HT1080 (cell line): ENCODE results near the gene ABAT. TPM values are rescaled to one million over a fixed set of nuclear protein-coding genes. Genes with fewer than 3 reads are reported as not detected.
"Not testable (repeated sequence)": the region's sequence is repeated elsewhere in the genome, so short reads cannot be mapped to it uniquely, and the experiment has no call there.

Source experiments
- DNase-seq: peaks from one replicate; pipeline ENCODE4 v3.0.0-alpha.2; 2015; ENCODE audit warnings: low read depth
- total RNA-seq: library from RNA; depleted of rRNA; stranded (reverse); fragments of >200 nt; shearing (Covaris generic); gene quantifications from 2 replicates; pipeline ENCODE4 v1.2.3, GENCODE V29; 2014

Gene ABAT
- total RNA-seq, 1 experiment from 2014 or later, result not detected

GRCh38 chr16:8648877-8649276, 25.5 kb upstream of the ABAT start:
- no peak for DNase-seq

DNA sequence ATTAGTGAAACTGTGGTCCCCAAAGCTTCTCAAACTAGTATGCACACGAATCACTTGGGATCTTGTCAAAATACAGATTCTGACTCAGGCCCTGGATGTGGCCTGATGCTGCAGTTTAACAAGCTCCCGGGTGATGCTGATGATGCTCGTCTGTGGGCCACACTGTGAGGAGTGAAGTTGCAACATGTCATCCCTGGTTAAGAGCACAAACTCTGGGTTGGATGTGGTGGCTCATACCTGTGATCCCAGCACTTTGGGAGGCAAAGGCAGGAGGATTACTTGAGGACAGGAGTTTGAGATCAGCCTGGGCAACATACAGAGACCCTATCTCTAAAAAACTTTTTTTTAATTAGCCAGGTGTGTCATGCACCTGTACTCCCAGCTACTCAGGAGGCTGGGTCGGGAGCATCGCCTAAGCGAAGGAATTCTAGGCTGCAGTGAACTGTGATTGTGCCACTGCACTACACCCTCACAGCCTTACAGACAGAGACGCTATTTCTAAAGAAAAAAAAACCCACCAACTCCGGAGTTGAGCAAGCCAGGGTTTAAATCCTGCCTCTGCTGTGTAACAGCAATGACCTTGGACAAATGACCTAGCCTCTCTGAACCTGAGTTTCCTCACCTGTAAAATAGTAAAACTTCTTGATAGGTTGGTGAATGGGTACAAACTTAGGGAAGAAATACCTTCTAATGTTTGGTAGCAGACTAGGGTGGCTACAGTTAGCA, 24.4 kb upstream of the ABAT start:
- DNase-seq, result no peak

DNA sequence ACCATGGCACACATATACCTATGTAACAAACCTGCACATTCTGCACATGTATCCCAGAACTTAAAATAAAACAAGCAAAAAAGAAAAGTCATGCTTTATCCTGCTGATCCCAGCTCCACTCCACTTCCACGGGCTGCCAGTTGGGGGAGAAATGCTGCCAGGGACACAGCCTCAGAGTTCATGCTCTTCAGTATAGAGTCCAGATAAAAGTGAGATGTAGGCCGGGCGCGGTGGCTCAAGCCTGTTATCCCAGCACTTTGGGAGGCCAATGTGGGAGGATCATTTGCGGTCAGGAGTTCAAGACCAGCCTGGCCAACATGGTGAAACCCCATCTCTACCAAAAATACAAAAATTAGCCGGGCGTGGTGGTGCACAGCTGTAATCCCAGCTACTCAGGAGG, 22.5 kb upstream of the ABAT start:
- not testable (repeated sequence) for DNase-seq

- DNase-seq, result peak; percentile 42
Measured at GRCh38 chr16:8655184-8655717, 19.2 kb upstream of the ABAT start.

DNA sequence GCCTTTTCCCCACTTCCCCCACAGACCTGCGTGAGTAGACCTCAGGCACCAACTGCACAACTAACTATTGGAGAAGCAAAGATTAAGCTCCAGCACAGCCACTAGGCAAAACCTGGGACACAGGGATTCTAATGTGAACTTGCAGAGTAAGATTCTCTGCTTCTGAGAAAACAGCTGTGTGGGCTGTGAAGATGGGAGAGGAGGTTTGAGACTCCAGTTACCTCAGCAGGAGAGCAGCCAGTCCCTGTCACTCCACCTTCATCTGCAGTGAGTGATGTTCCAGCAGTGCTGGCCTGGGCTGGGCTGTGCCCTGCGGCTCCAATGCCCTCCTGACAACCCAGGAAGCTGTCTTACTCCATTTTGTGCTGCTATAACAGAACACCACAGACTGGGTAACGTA, 18.0 kb upstream of the ABAT start:
- no peak for DNase-seq

GRCh38 chr16:8660841-8661301, 13.5 kb upstream of the ABAT start:
- peak; percentile 59 for DNase-seq

- no peak for DNase-seq
Measured at GRCh38 chr16:8661703-8662102, 12.7 kb upstream of the ABAT start.

DNA sequence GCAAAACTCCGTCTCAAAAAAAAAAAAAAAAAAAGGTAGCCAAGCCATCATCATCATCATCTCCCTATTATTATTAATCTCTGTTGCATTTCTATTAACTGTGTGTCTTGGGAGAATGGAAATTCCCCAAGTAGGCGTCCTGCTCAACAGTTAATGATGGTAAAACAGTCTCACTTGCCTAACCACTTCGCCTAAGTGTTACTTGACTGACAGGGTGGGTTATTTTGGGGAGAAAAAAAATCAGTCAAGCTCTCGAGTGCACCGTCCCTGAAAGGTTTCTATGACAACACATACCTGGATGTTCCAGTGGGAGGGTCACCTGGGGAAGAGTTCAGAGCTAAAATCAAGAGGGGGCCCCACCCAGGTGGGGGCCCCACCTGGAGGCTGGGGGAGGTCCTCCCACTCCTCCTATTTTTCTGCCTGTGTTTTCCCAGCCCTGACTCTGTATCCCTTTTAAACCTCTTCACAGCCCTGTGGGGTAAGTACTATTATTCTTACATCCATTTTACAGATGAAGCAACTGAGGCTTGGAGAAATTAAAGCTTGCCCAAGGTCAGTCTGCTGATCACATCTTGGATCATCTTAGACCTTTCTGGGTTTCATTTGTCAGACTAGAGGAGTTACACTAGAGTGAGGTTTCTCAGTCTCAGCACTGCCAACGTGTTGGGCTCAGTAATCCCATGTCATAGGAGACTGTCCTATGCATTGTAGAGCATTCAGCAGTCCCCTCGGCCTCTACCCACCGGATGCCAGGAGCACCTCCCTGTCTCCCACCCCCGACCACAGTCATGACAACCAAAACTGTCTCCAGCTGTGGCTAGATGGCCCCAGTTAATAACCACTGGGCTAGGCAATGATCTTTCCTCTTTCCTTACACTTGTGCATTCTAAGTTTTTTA, 11.0 kb upstream of the ABAT start:
- DNase-seq, result no peak

DNA sequence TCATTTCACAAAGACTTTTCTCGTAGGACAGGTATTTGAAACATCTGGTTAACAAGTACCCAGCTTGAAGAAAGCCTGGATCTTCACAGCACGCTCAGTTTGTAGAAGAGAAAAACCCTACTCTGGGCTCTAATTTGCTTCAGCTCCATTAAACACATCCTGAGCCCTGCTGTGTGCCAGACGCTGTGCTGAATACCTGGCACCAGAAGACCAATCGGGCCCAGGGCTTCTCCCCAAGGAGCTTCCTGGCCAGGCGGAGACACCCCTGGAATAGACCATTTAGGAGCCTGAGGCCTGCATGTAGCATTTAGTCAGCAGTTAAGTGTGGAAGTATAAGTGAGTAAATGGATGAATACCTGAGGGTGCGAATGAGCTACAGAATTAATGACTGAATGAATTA, 8.9 kb upstream of the ABAT start:
- no peak for DNase-seq

- DNase-seq, result no peak
Measured at GRCh38 chr16:8667492-8667891, 6.9 kb upstream of the ABAT start.

DNA sequence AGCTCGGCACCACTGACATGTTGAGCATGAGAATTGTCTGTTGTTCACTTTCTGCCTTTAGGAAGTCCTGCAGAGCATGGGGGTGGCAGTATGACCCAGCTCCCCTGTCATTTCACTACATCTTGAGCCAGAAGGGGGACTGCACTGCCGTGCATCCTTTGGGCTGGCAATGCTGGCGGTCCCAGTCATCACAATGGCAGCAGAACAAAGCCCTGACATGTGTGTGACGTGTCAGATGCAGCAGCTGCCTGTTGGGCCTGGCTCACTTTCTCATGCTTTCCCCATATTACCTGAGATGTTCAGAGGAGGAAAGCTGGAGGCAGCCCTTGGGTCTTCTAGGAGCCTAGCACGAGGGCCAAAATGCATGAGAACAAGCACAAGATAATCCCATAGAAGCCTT, 6.3 kb upstream of the ABAT start:
- DNase-seq, result no peak

DNA sequence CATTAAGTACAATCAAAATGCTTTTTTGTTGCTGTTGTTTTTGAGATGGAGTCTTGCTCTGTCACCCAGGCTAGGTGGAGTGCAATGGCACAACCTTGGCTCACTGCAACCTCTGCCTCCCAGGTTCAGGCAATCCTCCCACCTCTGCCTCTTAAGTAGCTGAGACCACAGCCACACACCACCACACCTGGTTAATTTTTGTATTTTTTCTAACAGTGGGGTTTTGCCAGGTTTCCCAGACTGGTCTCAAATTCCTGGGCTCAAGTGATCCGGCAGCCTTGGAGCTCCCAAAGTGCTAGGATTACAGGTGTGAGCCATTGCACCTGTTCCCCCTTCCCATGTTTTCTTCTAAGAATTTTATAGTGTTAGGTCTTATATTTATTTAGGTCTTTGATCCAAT, 4.9 kb upstream of the ABAT start:
- no peak for DNase-seq

DNA sequence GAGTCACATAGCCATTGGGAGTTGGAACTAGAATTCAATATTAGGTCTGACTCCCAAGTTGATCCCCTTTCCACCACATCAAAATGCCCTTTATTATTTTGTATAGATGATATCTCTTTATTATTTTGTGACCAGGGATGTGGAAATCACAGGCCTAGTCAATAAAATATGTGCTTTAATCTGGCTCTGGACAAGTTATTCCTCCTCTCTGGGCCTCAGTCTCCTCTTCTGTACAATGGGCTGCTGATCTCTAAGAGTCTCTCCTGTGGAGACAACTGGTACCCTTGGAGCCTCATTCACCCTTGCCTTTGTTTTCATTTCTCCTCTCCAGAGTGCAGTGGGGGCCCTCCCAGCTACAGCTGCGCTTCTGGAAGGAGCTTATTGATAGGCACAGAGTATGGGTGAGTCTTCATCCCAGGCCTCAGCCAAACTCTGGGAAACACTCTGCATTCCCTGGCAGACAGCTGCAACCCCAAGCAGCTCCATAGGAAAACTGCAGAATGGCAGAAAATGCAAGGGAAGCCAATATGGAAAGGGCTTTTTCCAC, 4.3 kb upstream of the ABAT start:
- no peak for DNase-seq

DNA sequence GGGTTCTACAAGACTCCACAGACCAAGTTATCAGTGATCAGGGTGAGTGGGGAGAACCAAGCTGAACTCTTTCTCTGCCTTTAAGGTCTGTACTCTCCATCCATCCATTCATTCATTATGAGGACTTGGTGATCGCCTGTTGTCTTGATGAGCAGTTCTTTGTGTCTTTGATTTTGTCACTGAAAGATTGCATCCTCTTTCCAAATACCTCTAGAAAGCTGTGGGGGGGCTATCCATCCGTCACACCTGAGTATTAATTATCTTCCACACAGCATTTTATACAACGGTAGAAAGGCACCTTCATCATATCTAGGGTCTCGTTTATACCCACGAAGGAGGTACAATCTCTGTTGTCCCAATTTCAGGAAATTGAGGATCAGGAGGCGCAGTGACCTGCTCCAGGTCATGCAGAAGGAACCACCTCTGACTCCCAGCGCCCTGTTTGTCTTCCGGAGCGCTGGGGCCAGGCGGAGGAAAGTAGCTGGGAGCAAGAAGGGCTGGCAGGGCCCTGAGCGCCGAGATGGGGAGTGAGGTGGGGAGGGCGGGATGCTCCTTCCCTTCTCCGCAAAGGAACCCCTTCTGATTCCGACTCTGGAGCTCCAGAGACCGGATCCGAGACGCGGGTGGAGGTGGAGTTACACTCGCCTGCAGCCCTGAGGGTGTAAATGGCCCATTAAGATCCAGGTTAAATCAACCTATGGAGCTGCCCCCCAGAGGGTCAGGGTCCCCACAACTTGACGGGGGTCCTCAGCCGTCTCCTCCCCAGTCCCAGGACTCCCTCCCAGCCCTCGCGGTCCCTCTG, 605 bp upstream of the ABAT start:
- no peak for DNase-seq

- DNase-seq, result no peak
Measured at GRCh38 chr16:8675183-8676159, 1.1 kb downstream of the ABAT start.

DNA sequence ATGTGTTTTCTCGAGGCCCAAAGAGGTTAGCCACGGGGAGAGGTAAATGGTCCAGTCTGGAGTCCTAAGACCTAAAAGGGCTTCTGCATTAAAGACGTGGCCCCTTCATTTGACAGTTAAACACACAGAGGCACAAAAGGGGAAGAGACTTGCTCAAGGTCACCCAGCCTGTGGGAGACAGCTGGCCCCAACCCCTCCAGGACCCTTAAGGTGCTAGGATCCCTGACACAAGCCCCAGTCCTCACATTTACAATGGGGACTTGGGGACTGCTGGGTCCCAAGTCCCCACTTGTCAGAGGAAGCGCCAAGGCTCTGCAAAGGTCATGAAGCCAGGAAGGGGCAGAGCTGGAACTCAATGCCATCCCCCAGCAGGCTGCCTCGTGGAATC, 1.7 kb downstream of the ABAT start:
- no peak for DNase-seq

GRCh38 chr16:8676737-8677375, 2.4 kb downstream of the ABAT start:
- DNase-seq, result no peak

DNA sequence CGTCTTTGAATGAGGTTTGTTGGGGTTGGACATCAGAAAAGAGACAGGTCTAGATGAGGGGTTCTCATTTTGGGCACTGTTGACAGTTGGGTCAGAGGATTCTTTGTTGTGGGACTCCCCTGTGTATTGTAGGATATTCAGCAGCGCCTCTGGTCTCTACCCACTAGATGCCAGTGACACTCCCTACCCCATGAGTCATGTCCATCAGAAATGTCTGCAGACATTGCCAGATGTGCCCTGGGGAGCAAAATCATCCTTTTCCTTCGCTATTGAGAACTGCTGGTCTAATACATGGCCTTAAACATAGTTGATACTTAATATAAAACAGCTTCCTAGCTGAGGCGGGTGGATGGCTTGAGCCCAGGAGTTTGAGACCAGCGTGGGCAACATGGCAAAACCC, 3.1 kb downstream of the ABAT start:
- DNase-seq, result no peak
